NCI-H2029 (cell line): ENCODE data around the gene MAGI1.

Experiments used
- DNase-seq: peaks from one replicate; lab custom pipeline; 2025; lab: John Stamatoyannopoulos, UW

The MAGI1 gene

DNA sequence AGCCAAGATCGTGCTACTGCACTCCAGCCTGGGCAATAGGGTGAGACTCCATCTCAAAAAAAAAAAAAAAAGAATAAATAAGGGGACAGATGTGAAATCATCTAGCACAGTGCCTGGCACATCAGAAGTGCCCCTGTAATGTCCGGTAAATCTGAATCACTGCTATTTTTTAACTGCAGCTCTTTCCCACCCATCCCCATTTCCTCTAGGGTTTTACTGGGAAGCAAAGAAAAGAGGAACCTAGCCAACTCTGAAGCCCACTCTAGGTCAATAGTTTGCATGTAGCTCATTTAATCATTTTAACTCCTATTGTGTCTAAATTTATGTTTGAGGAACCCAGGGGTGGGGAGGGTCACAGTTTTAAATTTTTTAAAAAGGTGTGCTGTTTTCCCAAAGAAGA is 26.0 kb downstream of the MAGI1 start:
- no peak for DNase-seq

DNA sequence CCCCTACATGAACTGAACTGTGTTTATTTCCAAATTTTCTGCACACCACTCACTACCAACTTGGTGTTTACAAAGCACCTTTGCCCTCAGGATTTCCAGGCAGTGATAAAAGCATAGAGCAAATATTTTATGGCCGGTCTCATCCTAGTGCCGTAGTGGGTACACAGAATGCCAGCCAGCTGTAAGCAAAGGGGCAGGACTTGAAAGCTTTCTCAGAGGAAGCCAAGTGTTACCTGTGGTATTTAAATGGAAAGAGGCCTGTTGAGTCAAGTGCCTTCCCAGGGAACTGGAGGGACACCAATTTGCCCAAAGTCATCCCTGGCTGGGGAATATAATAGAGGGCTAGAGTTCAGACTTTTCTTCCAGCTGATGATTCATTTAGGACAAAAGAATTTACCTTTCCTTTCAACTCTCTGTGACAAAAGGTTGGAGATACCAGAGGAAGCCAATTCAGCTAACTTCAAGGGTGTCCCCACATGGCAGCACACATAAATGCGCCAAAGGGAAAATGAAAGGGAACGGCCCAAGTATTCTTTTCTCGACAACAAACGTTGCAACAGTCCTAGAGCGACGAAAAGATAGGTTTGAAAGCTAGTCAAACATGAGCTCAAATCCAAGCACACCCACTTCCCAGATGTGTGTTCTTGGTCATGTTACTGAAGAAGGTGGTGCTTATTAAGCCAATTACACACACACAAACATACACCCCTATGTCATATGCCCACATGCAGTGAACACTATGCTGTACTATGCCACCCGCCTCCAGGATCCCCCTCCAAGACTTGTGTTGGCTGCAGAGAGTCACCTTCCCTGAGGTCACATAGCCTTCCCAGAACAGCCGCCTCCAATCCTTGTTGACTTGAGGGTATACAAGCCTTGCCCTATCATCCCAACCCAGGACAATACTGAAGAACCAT is 27.7 kb downstream of the MAGI1 start:
- DNase-seq: peak; percentile 36

DNA sequence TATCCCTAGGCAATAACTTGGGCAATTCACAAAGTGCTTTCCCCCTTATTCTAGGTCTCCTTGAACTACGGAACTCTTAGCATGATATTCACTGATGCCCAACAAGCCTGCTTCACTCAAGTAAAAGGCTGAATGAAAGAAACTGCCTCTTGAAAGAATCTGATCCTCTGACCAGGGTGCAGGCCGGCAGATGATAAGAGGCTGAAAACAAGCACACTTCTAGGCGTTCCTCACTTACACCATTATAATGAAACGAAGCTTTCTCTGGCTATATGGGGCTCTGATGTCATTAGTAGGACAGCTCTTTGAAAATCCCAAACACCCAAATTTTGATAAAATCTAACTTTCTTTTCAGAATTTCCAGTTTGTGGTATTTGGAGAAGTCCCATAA is 28.4 kb downstream of the MAGI1 start:
- DNase-seq: no peak

DNA sequence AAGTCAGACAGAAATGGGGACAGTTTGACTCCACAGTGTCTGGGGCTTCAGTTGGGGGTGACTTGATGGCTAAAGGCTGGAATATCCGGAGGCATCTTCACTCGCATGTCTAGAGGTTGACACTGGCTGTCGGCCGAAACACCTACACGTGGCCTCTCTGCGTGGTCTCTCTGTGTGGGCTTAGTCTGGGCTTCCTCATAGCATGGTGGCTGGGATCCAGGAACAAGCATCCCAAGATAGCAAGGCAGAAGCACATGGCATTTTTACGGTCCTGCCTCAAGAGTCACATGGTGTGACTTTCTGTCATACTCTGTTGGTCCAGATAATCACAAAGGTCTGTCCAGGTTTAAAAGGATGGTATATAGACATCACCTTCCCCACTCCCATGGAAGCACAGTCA is 34.5 kb downstream of the MAGI1 start:
- no peak for DNase-seq

DNA sequence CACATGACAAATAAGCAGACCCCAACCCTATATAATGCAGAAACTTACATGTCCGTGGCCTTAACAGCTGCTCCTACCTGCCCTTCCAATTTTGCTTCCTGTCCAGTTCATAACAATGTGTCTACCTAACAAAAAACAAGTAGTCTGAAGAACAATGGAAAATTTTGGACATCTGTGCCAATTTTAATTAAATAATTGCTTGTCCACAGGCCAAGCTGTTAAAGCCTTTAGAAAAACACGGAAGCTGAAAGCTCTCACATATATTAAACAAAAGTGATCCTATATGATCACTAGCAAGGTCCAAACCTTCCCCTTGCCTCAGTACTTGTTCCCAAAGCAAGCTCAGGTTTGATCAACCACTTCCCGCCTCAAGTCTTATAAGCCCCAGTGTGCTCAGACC is 37.1 kb downstream of the MAGI1 start:
- no peak for DNase-seq

DNA sequence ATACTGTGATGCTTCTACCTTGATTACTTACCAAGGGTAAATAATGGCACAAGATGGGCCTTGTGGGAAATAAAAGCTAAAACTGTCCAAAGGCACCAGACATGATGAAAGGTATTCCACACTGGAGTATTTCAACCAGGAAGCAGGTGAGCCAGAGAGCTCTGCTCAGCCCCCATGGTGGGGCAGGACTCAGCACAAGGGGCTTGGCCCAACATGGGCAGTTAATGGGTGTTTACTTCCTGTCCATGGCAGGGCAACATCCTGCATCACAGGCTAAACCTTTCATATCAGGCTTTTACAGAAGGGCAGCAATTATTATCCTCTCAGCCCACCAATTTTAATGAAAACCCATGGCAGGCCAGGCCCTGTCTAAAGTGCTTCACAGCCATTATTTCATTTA is 38.2 kb downstream of the MAGI1 start:
- no peak for DNase-seq

DNA sequence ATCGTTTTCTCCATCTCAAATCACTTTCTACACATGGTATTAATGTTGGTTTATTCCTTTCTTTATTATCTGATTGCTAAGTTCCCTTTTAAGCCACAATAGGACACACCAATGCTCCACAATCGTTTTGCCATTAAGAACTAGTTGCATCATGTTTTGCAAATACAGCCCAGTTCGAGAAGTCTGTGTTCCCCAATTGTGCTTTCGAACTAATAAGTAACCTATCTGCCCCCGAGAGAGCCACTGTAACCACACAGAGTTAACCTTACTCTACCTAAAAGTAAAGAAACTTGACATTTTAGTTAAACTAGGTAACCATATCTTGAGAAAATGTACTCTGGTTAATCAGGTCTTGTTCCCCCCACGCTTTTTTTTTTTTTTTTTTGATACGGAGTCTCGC is 39.1 kb downstream of the MAGI1 start:
- DNase-seq: no peak

DNA sequence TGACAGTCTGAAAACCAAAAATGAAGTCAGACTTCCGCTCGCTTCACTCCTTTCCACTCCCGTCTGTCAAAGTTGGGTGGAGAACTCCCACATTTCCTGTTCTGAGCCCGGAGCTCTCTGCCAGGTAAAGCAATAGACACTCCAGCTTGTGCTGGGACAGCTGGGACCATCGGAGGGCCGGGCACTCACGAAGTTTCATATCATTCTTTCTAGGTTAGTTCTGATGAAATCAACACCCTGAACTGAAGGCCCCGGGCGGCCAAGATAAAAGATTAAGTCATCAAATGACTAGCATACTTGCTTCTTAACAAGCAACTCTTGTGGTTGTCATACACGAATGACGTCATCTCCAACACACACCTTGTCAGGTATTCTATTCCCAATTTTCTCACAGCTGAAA is 42.1 kb downstream of the MAGI1 start:
- DNase-seq: no peak

DNA sequence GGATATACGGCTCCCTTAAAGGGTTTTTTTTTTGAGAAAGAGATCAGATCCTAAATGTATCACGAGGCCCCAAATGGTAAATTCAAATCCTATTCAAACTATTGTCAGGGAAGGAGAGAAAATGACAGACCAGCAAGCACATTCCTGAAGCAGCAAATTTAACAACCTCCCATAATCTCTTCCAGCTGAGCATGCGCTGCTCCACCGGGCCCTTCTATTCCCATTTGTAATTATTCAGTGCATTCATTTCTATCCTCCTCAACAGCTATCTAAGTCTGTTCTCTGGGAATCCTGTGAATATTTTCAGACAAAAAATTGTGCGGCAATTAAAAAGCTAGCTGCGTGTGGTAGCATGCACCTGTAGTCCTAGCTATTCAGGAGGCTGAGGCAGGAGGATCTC is 43.2 kb downstream of the MAGI1 start:
- DNase-seq: no peak

DNA sequence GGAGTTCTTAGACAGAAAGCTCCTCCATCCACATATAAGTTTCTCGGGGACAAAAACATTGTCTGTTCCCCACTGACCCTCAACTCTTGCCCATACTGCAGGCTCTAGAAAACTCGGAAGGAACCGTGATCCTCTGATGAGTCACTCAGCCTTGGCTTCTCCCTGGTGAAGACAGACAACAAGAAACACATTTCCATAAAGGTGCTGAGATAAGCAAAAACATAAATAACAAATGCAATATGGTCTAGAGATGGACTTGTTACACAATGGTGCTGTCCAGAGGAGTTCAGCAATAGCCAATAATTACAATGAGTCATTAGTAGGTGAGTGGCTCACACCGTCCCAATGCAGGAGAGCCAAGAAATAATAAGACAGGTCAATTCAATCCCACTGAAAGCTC is 43.7 kb downstream of the MAGI1 start:
- DNase-seq: no peak

DNA sequence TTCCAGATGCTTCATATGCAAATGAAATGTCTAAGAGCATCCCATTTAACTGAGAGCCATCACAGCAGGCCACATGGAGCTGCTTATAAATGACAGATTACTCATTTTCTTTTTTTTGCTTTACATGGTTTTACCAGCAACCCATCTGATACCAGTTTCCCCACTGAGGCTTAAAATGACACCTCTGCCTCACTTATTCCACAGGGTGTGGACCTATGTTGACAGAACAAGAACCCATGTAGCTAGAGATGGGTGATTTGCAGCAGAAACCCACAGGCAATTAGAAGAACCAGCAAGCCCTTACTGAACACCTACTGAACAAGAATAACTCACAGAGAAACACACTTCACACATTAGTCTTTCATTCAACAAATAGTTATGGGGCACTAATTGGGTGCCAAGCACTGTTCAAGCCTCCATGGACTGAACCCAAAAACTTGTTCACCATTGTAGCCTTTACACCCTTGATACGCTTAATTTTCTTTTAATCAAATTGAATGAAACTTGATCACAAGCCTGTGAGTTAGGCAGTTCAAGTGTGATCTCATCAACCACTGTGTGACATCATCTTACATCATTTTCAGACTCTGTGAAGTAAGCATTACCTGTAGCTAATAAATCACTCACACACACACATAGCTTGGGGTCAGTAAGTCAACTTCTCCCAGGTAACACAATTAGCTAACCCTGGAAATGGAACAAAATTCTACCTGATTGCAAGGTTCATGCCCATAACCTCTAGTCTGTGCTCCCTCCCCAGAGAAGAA is 45.4 kb downstream of the MAGI1 start:
- DNase-seq: no peak

DNA sequence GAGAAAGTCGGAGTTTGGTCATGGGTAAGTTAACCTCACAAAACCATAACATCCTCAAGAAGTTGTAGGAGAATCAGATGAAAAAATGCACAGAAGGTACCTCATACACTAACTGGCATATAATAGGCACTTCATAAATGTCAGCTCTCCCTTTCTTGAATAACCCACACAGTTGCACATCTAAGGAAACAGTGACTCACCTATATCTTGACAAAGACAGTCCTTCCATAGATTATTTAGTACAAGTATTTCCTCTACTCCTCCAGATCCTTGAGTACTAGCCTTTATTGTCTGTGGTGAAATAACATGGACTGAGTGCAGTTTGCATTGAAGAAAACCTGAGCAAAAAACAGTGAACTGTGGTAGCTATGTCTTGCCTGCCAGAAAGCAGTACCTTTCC is 46.6 kb downstream of the MAGI1 start:
- no peak for DNase-seq

DNA sequence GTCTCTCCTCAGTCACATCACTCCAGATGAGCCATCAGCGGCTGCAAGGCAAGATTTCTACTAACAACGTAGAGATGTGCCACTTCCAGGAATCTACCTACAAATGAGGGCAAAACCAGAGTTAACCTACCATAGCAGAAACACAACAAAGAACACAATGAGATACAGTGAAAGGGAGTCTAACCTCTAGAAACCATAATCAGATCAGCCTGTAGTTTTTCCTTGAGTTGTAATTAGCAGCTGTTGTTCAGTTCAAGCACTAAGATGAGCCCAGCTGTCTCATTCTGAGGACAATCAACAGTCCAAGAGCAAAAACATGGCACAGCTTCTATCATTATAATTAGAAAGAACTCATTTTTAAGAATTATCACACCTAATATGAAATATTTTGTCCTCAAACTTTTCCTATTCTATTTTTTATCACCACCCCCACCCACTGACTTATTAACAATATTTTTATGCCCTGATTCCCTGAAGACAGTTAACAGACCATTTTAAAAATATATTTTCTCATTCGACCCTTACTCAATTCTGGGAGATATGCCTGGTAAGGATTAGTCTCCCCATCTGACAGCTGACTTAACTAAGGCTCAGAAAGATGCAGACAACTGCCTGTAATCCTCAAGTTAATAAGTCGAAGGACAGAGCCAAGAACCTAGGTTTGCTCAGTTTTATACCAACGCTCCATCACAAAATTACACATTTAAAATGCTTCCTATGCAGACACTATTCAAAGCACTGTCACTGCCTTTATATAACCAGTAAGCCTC is 50.1 kb downstream of the MAGI1 start:
- no peak for DNase-seq

DNA sequence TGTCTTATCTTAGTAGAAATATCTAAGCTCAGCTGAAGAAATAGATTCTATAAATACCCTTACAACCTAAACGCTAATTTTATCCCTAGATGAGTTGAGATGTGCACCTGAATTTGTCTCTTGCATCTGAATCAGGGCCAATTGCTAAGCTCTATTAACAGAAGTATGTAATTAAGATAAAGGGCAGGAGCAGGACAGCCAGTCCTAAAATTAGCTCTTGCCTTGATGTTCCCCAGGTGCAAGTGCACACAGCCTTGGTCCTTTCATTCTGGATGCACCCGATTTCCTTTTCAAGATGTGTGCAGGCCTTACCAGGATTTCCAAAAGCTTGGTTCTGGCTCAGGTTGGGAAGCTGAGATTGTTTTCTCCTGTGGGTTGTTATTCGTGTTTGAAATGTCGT is 52.4 kb downstream of the MAGI1 start:
- no peak for DNase-seq

DNA sequence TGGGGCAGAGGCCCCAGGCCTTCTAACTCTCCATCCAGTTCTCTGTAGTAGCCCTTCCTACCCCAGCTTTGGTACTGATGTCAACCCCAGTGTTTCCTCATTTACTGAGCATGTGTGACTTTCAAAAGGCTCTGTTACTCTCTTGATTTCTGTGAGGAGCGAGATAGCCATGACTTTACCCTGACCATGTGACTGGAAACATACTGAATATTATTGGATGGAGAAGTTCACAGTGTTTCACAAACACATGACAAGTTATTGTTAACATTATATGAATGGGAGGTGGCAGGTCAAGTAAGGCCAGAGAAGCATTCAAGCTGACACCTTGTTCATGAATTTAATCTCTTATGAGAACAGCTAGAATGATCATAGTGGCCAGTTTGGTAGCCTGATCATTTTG is 53.7 kb downstream of the MAGI1 start:
- no peak for DNase-seq

DNA sequence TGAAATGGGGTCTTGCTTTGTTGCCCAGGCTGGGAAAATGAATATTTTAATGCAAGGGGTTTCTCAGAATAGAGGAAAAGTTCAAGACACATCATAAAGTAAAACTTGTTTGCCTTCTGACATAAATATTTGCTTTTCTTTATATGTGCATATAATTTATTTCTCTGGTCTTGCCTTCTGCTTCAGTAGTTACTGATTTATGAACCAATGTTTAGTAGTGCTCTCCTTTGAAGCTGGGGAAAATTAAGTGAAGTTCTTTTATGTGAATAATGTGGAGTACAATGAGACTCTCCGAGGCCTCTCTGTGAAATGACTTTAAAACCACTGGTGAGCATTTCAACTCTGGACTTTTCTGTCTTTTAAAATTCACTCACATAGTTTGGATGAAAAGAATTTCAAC is 55.6 kb downstream of the MAGI1 start:
- no peak for DNase-seq

DNA sequence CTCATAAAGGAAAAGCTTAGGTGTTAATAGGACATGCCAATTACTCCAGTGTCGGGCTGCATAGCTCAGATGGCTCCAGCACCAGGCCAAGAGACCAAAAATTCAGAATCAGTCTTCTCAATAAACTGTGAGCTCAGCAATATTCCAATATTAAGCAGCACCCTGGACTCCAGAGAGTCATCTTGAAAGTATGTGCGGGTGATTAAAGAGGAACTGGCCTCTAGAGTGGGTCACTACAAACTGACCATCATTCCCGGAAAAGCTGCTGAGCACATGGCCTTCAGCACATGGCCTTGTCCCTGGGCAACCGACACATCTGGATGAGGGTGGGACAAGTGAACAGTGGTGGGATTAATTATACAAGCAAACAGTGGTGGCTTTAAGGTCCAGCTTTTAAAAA is 59.0 kb downstream of the MAGI1 start:
- no peak for DNase-seq

DNA sequence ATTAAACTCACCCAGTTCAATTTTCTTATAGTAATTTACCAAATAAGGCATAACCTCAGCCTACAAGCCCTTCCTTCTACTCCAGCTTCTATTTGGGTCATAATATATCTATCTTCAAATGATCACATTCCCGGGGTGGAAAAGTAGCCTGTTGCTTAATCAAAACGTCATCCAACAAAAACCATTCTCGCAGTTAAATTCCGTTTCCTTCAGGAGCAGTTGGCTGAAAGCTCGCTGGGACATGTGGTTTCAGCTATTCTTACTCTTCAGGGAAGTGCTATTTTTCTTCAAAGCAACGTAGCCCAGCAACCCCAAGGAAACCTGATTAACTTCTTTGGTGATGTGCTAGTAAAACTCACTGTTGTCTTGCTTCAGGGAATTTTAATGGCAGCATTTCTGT is 59.6 kb downstream of the MAGI1 start:
- DNase-seq: no peak

DNA sequence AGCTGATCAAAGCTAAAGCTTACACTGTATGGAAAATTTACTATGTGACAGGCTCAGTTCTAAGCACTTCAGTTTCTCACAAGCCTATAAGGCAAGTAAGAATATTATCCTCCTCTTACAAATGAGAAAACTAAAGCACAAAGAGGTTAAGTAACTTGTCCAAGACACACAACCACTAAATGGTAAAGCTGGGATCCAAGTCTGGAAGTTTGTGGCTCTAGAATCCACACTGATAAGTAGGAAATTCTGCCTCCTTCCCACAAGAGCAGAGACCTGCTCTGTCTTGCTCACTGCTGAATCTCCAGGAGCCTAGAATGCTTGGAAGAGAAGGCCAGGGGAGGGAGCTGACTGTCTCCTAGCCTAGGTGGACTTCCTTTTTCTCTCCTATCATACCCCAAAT is 60.6 kb downstream of the MAGI1 start:
- DNase-seq: no peak

DNA sequence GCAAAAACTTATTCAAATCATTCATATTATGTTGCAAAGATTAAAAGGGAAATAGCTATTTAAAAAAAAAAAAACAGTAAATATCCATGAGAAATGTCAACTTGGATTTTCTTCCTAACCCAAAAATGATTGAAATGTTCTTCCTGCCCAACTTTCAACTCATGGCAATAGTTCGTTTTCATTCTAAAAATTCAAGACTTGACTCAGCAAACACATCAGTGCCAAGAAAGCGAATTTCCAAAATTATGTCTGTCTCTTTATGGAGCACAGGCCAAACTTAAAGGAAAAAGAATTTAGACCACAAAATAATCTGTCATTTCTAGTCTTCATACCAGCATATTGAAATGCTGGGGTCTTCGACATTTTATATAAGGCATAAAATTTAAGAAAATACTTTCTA is 63.7 kb downstream of the MAGI1 start:
- no peak for DNase-seq

DNA sequence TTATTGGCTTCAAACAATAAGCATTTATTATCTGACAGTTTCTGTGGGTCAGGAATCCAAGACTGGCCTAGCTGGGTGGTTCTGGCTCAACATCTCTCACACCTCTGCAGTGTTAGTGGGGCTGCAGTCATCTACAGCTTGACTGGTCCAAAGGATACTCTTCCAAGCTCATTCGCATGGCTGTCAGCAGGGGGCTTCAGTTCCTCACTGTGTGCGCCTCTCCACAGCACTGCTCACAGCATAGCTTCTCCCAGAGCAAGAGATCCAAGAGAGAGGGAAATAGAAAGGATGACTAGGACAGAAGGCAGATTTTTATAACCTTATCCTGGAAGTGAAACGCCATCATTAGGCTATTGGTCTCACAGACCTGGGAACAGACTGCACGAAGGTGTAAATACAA is 64.2 kb downstream of the MAGI1 start:
- DNase-seq: no peak

DNA sequence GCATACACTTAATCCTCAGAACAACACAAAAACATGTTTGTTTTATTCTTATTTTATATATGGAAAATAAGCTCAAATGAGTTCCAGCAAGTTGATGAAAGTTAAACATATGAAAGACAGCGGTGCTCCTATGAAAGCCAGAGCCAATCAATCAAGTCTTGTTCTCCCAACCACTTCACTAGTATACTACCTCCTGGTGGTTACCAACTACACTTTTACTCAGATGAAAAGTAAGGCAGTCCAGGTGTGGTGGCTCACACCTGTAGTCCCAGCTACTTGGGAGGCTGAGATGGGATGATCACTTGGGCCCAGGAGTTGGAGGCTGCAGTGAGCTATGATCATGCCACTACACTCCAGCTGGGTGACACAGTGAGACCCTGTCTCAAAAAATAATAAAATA is 66.0 kb downstream of the MAGI1 start:
- no peak for DNase-seq
